Myometrial cell (primary cell): ENCODE results near the gene EYA2. TPM values are rescaled to one million over a fixed set of nuclear protein-coding genes. Genes with fewer than 3 reads are reported as not detected.

ENCODE experiments used
- total RNA-seq: library from RNA; depleted of rRNA; stranded (reverse); fragments of >200 nt; gene quantifications from 2 replicates; pipeline ENCODE4 v1.2.3, GENCODE V29; 2015

The EYA2 gene, protein sequence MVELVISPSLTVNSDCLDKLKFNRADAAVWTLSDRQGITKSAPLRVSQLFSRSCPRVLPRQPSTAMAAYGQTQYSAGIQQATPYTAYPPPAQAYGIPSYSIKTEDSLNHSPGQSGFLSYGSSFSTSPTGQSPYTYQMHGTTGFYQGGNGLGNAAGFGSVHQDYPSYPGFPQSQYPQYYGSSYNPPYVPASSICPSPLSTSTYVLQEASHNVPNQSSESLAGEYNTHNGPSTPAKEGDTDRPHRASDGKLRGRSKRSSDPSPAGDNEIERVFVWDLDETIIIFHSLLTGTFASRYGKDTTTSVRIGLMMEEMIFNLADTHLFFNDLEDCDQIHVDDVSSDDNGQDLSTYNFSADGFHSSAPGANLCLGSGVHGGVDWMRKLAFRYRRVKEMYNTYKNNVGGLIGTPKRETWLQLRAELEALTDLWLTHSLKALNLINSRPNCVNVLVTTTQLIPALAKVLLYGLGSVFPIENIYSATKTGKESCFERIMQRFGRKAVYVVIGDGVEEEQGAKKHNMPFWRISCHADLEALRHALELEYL
- total RNA-seq, result 1.4 TPM in 2 replicates

DNA sequence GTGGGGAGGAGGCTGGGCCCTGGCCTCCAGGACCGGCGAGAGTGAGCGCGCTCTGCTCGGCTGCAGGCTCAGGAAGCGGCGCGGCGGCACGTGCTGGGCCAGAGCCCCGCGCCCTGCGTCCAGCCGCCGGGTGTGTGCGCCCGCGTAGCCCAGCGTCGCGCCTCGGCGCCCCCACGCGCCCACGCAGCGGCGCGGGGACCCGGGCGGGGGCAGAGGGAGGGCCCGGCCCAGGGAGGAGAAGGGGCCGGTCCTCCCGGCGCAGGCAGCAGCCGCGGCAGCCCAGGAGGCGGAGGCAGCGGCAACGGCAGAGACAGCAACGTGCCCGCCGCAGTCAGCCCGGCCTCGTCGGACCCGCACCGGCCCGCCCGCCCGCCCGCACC is at the start of gene EYA2:
TSS of gene EYA2 (plus strand) at position 265 of the 380 bp plus-strand sequence. CDS start 95,168 bp downstream, outside the sequence.

Other genes starting within 250 kb of the EYA2 start
- 3.0 and 4.6 TPM in 2 replicates for gene SLC13A3, start 243.4 kb upstream of the EYA2 start, total RNA-seq
- gene TP53RK, start 205.4 kb upstream of the EYA2 start, total RNA-seq, result 11.3 and 14.7 TPM in 2 replicates
- 35.5 and 41.8 TPM in 2 replicates for gene SLC2A10, start 185.2 kb upstream of the EYA2 start, total RNA-seq